MCF 10A (cell line): ENCODE data around the gene HNRNPL. TPM values are rescaled to one million over a fixed set of nuclear protein-coding genes. Genes with fewer than 3 reads are reported as not detected.

Experiments used
- BruUV-seq: library from RNA; stranded (reverse); fragments of 400-500 nt; replicated peaks from 2 replicates; lab custom pipeline; 2021; lab: Mats Ljungman, UMichigan
- CTCF ChIA-PET: fragments of 300-600 bp; sonication (Branson Sonifier 250); formaldehyde crosslinking; extraction: SDS; loops from one replicate; lab custom pipeline; 2021; ENCODE audit warnings: antibody characterized with exemption, inconsistent platforms; lab: Yijun Ruan, JAX
- POLR2A ChIA-PET: fragments of 300-600, 350-650 bp; sonication (Branson Sonifier 250); formaldehyde crosslinking; extraction: SDS; loops from one replicate; lab custom pipeline; 2020; ENCODE audit warnings: antibody characterized with exemption, inconsistent platforms; lab: Yijun Ruan, JAX
- DNase-seq: peaks from one replicate; pipeline ENCODE4 v3.0.0-alpha.2; 2018; ENCODE audit not compliant: unreplicated experiment
- H3K27ac Mint-ChIP-seq: one replicate; pipeline ENCODE4 v1.8.0; 2022; ENCODE audit warnings: mild to moderate bottlenecking, low read depth, mixed read lengths; ENCODE audit not compliant: unreplicated experiment
- H3K27me3 Mint-ChIP-seq: one replicate; pipeline ENCODE4 v1.8.0; 2022; ENCODE audit warnings: mixed read lengths; ENCODE audit not compliant: insufficient read depth, unreplicated experiment
- H3K36me3 Mint-ChIP-seq: one replicate; pipeline ENCODE4 v1.8.0; 2022; ENCODE audit warnings: mild to moderate bottlenecking, moderate library complexity, mixed read lengths; ENCODE audit not compliant: insufficient read depth, unreplicated experiment
- H3K4me1 Mint-ChIP-seq: one replicate; pipeline ENCODE4 v1.8.0; 2022; ENCODE audit warnings: mixed read lengths; ENCODE audit not compliant: insufficient read depth, unreplicated experiment
- H3K4me3 Mint-ChIP-seq: one replicate; pipeline ENCODE4 v1.8.0; 2022; ENCODE audit warnings: mild to moderate bottlenecking, moderate library complexity, mixed read lengths; ENCODE audit not compliant: unreplicated experiment
- H3K9me3 Mint-ChIP-seq: one replicate; pipeline ENCODE4 v1.8.0; 2022; ENCODE audit warnings: mixed read lengths; ENCODE audit not compliant: unreplicated experiment
- CTCF ChIP-seq: fragments of 200-600 bp; IDR thresholded peaks from one replicate; pipeline ENCODE4 v1.8.0; 2022; ENCODE audit warnings: antibody characterized with exemption, mild to moderate bottlenecking; ENCODE audit not compliant: unreplicated experiment
- intact Hi-C: fragments of 100-400 bp; cut with micrococcal nuclease; formaldehyde crosslinking; loops from 2 replicates; pipeline ENCODE4 v1.14.1; 2022
- total RNA-seq: library from RNA; stranded (reverse); gene quantifications from 2 replicates; pipeline ENCODE4 v1.2.3, GENCODE V29; 2022

The HNRNPL gene
- total RNA-seq, 1 experiment from 2014 or later = 421 TPM

GRCh38 chr19:38843175-38843758 lies 6.5 kb downstream of the HNRNPL start:
- TF ChIP-seq CTCF = no peak
- POLR2A ChIA-PET = no interaction called here
- BruUV-seq = no TSS peak
- Mint-ChIP-seq H3K4me3 (no peak overlapping the region), H3K36me3 (peaks cover 98% of the 10 kb centered on the region), H3K9me3 (no peaks in the 10 kb centered on the region), H3K4me1 (peaks cover 38% of the 10 kb centered on the region), H3K27me3 (no peaks in the 10 kb centered on the region), H3K27ac (no peak overlapping the region)
- CTCF ChIA-PET = interaction anchor here (0.7 kb wide), 1 partner anchor 115 kb away, joined by 3 read pairs; no protein-coding TSS in a partner anchor
- intact Hi-C loops = no loop called here
- no peak for DNase-seq

- ChIA-PET POLR2A (no interaction called here), CTCF (interaction anchor here (0.6 to 1.2 kb wide), 3 partner anchors 89 to 440 kb away, joined by 3 to 4 read pairs (median 4); partner anchors contain the start of gene FAM98C)
- Mint-ChIP-seq H3K4me3 (no peak overlapping the region), H3K27ac (no peak overlapping the region), H3K9me3 (no peaks in the 10 kb centered on the region), H3K4me1 (peaks cover 32% of the 10 kb centered on the region), H3K27me3 (no peaks in the 10 kb centered on the region), H3K36me3 (peaks cover 100% of the 10 kb centered on the region)
- BruUV-seq = no TSS peak
- DNase-seq = no peak
- intact Hi-C loops = no loop called here
- no peak for TF ChIP-seq CTCF
Observed at GRCh38 chr19:38842439-38843174, 7.2 kb downstream of the HNRNPL start.

GRCh38 chr19:38841787-38842438 lies 7.9 kb downstream of the HNRNPL start:
- ChIA-PET POLR2A (interaction anchor here (0.9 kb wide), 1 partner anchor 201 kb away, joined by 3 read pairs; no protein-coding TSS in a partner anchor), CTCF (interaction anchor here (0.7 to 1.2 kb wide), 3 partner anchors 90 to 439 kb away, joined by 3 to 4 read pairs (median 4); partner anchors contain the start of gene FAM98C)
- no peaks in the 10 kb centered on the region for H3K9me3 Mint-ChIP-seq
- no peak for TF ChIP-seq CTCF
- H3K4me3 Mint-ChIP-seq = no peak overlapping the region
- H3K36me3 Mint-ChIP-seq = peaks cover 100% of the 10 kb centered on the region
- H3K27me3 Mint-ChIP-seq = no peaks in the 10 kb centered on the region
- intact Hi-C loops = no loop called here
- DNase-seq = no peak
- H3K4me1 Mint-ChIP-seq = peaks cover 30% of the 10 kb centered on the region
- no TSS peak for BruUV-seq
- no peak overlapping the region for H3K27ac Mint-ChIP-seq
